Astrocyte of the hippocampus (primary cell): ENCODE data around the gene STARD10.

Experiments
- DNase-seq: peaks from one replicate; pipeline ENCODE4 v3.0.0; 2011; ENCODE audit warnings: low read depth, low spot score

STARD10 gene

GRCh38 chr11:72707032-72707431, 86.8 kb downstream of the STARD10 start:
- no peak for DNase-seq

GRCh38 chr11:72706579-72706978, 87.3 kb downstream of the STARD10 start:
- no peak for DNase-seq

GRCh38 chr11:72705442-72706365, 88.1 kb downstream of the STARD10 start:
- DNase-seq: no peak

GRCh38 chr11:72704783-72705265, 89.0 kb downstream of the STARD10 start:
- DNase-seq: no peak
